ENCODE measurements around the gene PCBP3.
"Not testable (repeated sequence)": the region's sequence is repeated elsewhere in the genome, so short reads cannot be mapped to it uniquely, and the experiment has no call there.

PCBP3 gene

GRCh38 chr21:45636459-45636858, 7.1 kb upstream of the PCBP3 start:
- DNase-seq, result no peak

GRCh38 chr21:45636951-45637646, 6.4 kb upstream of the PCBP3 start:
- no peak for DNase-seq

GRCh38 chr21:45637883-45638282, 5.6 kb upstream of the PCBP3 start:
- no peak for DNase-seq

GRCh38 chr21:45638707-45639106, 4.8 kb upstream of the PCBP3 start:
- no peak for DNase-seq

- DNase-seq, result no peak
These were observed 4.1 kb upstream of the PCBP3 start for GRCh38 chr21:45639206-45640000.

- no peak for DNase-seq
These were observed 3.3 kb upstream of the PCBP3 start for GRCh38 chr21:45640001-45640887.

GRCh38 chr21:45640888-45641479, 2.5 kb upstream of the PCBP3 start:
- no peak for DNase-seq

- DNase-seq, result no peak
These were observed 2.0 kb upstream of the PCBP3 start for GRCh38 chr21:45641480-45642035.

GRCh38 chr21:45642122-45642813, 1.3 kb upstream of the PCBP3 start:
- DNase-seq, result no peak

- DNase-seq, result no peak
These were observed 749 bp downstream of the PCBP3 start for GRCh38 chr21:45644041-45644906.

- no peak for DNase-seq
These were observed 8.4 kb downstream of the PCBP3 start for GRCh38 chr21:45651921-45652320.

GRCh38 chr21:45655124-45655523, 11.6 kb downstream of the PCBP3 start:
- DNase-seq, result no peak

- not testable (repeated sequence) for DNase-seq
These were observed 12.6 kb downstream of the PCBP3 start for GRCh38 chr21:45656114-45656513.

- DNase-seq, result not testable (repeated sequence)
These were observed 18.5 kb downstream of the PCBP3 start for GRCh38 chr21:45661913-45662622.

GRCh38 chr21:45662623-45663245, 19.2 kb downstream of the PCBP3 start:
- not testable (repeated sequence) for DNase-seq

- DNase-seq, result no peak
These were observed 25.9 kb downstream of the PCBP3 start for GRCh38 chr21:45669382-45669781.

GRCh38 chr21:45670731-45671130, 27.2 kb downstream of the PCBP3 start:
- no peak for DNase-seq

- not testable (repeated sequence) for DNase-seq
These were observed 35.3 kb downstream of the PCBP3 start for GRCh38 chr21:45678790-45679189.

GRCh38 chr21:45680215-45680614, 36.7 kb downstream of the PCBP3 start:
- no peak for DNase-seq

- DNase-seq, result no peak
These were observed 51.6 kb downstream of the PCBP3 start for GRCh38 chr21:45695086-45695485.
